CD4-positive, alpha-beta T cell treated with Interleukin-4 for 1 hour (primary cell): ENCODE data around the gene SDC4.

Source experiments
- DNase-seq, 2 donors: peaks; one replicate each; pipeline ENCODE4 v3.0.0-alpha.2; 2020 to 2022

Gene SDC4

GRCh38 chr20:45347936-45348778, at the start of gene SDC4:
SDC4 (minus strand) TSS chr20:45348424; CDS start chr20:45348384, 40 bp downstream.
- peak; percentile 55 to 71 for DNase-seq

GRCh38 chr20:45395114-45395415, 46.8 kb upstream of the SDC4 start:
- DNase-seq, result no peak

GRCh38 chr20:45394221-45395113, 46.2 kb upstream of the SDC4 start:
- DNase-seq, result no peak

- no peak for DNase-seq
These were observed 44.5 kb upstream of the SDC4 start for GRCh38 chr20:45392733-45393132.

GRCh38 chr20:45391559-45391958, 43.3 kb upstream of the SDC4 start:
- DNase-seq, result no peak

- DNase-seq, result no peak
These were observed 42.7 kb upstream of the SDC4 start for GRCh38 chr20:45390931-45391330.

GRCh38 chr20:45387274-45387673, 39.0 kb upstream of the SDC4 start:
- DNase-seq, result no peak

- DNase-seq, result no peak
These were observed 30.0 kb upstream of the SDC4 start, which contains the start of gene TP53TG5 for GRCh38 chr20:45378191-45378590. TP53TG5 (minus strand) TSS chr20:45378325; CDS start chr20:45378236, 89 bp downstream.

- DNase-seq, result no peak
These were observed 29.0 kb upstream of the SDC4 start for GRCh38 chr20:45377269-45377668.

- DNase-seq, result no peak
These were observed 26.7 kb upstream of the SDC4 start for GRCh38 chr20:45374966-45375365.

GRCh38 chr20:45374101-45374467, 25.9 kb upstream of the SDC4 start:
- DNase-seq, result no peak

GRCh38 chr20:45373353-45374100, 25.3 kb upstream of the SDC4 start:
- peak; percentile 90 for DNase-seq

- no peak for DNase-seq
These were observed 24.6 kb upstream of the SDC4 start for GRCh38 chr20:45372646-45373352.

GRCh38 chr20:45372241-45372640, 24.0 kb upstream of the SDC4 start:
- no peak for DNase-seq

GRCh38 chr20:45370571-45371160, 22.4 kb upstream of the SDC4 start:
- no peak for DNase-seq

- DNase-seq, result peak; percentile 66 to 80
These were observed 20.2 kb upstream of the SDC4 start for GRCh38 chr20:45368221-45368980.

GRCh38 chr20:45367126-45367525, 18.9 kb upstream of the SDC4 start:
- DNase-seq, result no peak

- DNase-seq, result no peak
These were observed 18.4 kb upstream of the SDC4 start for GRCh38 chr20:45366631-45367030.

- no peak for DNase-seq
These were observed 18.0 kb upstream of the SDC4 start for GRCh38 chr20:45366192-45366591.

GRCh38 chr20:45365444-45365970, 17.3 kb upstream of the SDC4 start:
- DNase-seq, result no peak
